GM19372 (cell line): ENCODE results near the gene ANK2.

Experiments used
- ATAC-seq: cut with Tn5 transposase; IDR thresholded peaks from one replicate; pipeline ENCODE4 v1.9.1; 2021; ENCODE audit warnings: mild to moderate bottlenecking, low read depth, moderate library complexity; ENCODE audit not compliant: unreplicated experiment

Gene ANK2

DNA sequence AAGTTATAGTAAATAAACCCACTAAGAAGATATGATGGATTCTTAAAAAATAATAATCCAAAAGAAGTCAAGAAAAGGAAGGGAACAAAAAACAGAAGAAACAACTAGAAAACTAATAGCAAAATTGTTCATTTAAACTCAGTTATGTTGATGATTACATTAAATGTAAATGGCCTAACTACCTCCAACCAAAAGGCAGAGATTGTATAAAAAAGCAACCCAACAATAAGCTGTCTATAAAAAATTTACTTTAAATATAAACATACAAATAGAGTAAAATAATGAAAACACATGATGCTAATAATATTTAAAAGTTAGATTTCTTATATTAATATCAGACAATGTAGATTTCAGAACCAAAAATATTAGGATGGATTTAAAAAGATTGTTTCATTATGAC is 371.5 kb downstream of the ANK2 start:
- ATAC-seq: no peak

- no peak for ATAC-seq
Measured at GRCh38 chr4:113423631-113424030, 374.2 kb downstream of the ANK2 start.

- ATAC-seq: no peak
Measured at GRCh38 chr4:113433116-113433515, 383.7 kb downstream of the ANK2 start.
